ENCODE measurements around the gene C16orf89. TPM values are rescaled to one million over a fixed set of nuclear protein-coding genes. Genes with fewer than 3 reads are reported as not detected.

C16orf89 gene
- total RNA-seq, 1 donor from 2014 or later, result 4.6 TPM

DNA sequence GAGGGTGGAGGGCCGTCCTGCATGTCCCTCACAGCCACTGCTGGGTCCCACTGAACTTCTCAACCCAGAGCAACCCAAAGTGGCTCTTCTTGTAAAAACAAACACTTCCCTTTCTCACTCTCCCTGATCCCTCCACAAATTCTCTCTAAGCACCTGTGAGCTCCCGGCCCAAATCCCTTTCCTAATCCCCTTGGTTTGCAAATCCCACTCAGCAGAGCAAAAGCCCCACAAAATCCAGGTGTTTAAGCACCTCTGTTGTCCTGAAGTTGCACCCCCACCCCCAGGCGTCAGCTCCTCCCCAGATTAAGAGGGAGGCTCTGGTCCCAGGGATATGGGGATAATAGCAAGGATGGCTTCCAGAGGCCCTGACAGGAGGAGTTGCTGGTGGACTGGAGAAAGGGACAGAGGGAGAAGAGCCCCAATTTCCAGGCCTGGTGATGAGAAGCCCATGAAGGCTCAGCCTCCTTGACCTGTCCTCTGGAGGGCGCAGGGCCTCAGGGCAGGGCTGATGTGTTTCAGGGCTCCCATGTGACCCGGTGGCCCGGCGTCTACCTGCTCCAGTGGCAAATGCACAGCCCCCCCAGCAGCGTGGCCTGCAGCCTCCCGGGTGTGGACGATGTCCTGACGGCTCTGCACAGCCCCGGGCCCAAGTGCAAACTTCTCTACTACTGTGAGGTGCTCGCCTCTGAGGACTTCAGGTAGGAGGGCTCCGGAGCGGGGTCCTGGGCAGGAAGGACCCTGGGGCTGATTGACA, 55.0 kb downstream of the C16orf89 start:
- intact Hi-C loops (cut with DNase I), result no loop called here
- TF ChIP-seq, protein P1, sequence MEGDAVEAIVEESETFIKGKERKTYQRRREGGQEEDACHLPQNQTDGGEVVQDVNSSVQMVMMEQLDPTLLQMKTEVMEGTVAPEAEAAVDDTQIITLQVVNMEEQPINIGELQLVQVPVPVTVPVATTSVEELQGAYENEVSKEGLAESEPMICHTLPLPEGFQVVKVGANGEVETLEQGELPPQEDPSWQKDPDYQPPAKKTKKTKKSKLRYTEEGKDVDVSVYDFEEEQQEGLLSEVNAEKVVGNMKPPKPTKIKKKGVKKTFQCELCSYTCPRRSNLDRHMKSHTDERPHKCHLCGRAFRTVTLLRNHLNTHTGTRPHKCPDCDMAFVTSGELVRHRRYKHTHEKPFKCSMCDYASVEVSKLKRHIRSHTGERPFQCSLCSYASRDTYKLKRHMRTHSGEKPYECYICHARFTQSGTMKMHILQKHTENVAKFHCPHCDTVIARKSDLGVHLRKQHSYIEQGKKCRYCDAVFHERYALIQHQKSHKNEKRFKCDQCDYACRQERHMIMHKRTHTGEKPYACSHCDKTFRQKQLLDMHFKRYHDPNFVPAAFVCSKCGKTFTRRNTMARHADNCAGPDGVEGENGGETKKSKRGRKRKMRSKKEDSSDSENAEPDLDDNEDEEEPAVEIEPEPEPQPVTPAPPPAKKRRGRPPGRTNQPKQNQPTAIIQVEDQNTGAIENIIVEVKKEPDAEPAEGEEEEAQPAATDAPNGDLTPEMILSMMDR (IDR thresholded peaks at IDR 0.05), result no peak
- Histone ChIP-seq H3K4me1 (no peaks in the 10 kb centered on the region), H3K36me3 (no peaks in the 10 kb centered on the region), H3K4me3 (no peak overlapping the region), H3K27ac (no peak overlapping the region), H3K9me3 (no peaks in the 10 kb centered on the region), H3K27me3 (no peaks in the 10 kb centered on the region)
- DNase-seq (ENCODE audit: low spot score in 2 of 2), result no peak

DNA sequence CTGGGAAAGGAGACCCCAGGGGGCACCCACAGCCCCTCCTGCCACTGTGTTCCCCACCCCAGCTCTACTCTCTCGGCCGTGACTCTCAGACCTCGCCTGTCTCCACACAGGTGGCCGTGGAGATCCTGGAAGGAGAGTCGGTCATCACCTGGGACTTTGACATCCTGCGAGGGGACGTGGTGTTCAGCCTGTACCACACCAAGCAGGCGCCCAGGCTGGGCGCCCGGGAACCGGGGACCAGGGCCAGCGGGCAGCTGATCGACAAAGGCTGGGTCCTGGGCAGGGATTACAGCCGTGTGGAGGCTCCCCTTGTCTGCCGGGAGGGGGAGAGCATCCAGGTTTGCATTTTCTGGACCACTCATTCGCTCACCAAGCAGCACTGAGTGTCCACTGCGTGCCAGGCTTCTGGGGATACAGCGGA, 57.4 kb downstream of the C16orf89 start:
- H3K36me3 ChIP-seq, result no peaks in the 10 kb centered on the region
- DNase-seq (ENCODE audit: low spot score in 2 of 2), result no peak
- H3K27me3 ChIP-seq, result no peaks in the 10 kb centered on the region
- no peak overlapping the region for H3K27ac ChIP-seq
- intact Hi-C loops (cut with DNase I), result no loop called here
- H3K9me3 ChIP-seq, result no peaks in the 10 kb centered on the region
- TF ChIP-seq, protein P1 (IDR thresholded peaks at IDR 0.05), result no peak
- H3K4me1 ChIP-seq, result no peaks in the 10 kb centered on the region
- no peak overlapping the region for H3K4me3 ChIP-seq

DNA sequence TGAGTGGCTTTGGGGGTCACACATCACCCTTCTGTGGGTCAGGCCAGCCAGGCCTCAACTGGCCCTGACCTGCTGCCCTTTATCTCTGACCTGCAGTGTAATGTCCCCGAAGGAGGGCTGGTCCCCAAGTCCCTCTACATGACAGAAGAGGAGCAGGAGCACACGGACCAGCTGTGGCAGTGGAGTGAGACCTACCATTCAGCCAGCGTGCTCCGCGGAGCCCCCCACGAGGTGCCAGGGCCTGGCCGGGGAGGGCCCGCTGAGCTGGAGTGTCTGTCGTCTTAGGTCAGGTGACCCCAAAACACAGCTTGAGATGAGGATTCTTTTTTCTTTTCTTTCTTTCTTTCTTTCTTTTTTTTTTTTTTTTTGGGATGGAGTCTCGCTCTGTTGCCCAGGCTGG, 58.5 kb downstream of the C16orf89 start:
- intact Hi-C loops (cut with DNase I), result no loop called here
- Histone ChIP-seq H3K9me3 (no peaks in the 10 kb centered on the region), H3K4me3 (no peak overlapping the region), H3K27me3 (no peaks in the 10 kb centered on the region), H3K4me1 (no peaks in the 10 kb centered on the region), H3K36me3 (no peaks in the 10 kb centered on the region), H3K27ac (no peak overlapping the region)
- TF ChIP-seq, protein P1 (IDR thresholded peaks at IDR 0.05), result no peak
- DNase-seq (ENCODE audit: low spot score in 2 of 2), result no peak

DNA sequence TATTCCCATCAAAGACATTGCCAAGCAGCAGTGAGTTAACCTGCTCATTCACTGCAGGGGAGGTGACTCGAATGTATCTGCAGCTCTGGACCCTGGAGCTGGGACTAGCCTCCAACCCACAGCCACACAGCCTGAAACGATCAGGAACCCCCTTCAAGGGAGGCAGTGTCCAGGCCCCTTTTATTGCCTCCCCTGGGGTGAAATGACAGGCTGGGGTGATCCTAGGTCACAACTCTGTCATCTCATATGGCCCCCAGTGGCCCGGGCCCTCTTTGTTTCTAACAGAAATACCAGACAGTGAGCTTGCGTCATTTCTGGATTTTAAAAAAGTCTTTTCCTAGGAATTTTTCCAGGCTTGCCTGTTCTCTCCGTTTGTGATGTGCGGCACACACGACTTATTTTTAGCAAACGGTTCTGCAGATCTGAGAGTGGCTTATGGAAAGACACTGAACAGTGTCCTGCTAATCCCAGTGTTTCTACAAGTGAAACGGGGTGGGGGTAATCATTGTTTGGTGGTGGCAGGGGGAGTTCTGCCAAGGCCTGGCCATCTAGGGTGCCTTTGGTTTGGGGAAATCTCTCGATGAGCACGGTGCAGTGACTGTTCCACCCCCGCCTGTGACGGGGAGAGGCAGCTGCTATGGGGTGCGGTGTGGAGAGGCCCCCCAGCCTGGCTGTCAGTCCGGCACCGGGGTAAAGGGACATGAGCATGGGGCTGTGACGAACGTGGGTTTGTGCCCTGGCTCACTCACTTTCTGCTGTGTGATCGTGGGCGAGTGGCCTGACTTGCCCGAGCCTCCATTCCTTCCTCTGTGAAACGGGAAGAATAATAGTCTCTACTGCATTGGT, 59.2 kb downstream of the C16orf89 start:
- Histone ChIP-seq H3K27me3 (no peaks in the 10 kb centered on the region), H3K4me1 (no peaks in the 10 kb centered on the region), H3K9me3 (no peaks in the 10 kb centered on the region), H3K36me3 (no peaks in the 10 kb centered on the region), H3K4me3 (no peak overlapping the region), H3K27ac (no peak overlapping the region)
- intact Hi-C loops (cut with DNase I), result no loop called here
- TF ChIP-seq, protein P1 (IDR thresholded peaks at IDR 0.05), result no peak
- no peak for DNase-seq (ENCODE audit: low spot score in 2 of 2)

DNA sequence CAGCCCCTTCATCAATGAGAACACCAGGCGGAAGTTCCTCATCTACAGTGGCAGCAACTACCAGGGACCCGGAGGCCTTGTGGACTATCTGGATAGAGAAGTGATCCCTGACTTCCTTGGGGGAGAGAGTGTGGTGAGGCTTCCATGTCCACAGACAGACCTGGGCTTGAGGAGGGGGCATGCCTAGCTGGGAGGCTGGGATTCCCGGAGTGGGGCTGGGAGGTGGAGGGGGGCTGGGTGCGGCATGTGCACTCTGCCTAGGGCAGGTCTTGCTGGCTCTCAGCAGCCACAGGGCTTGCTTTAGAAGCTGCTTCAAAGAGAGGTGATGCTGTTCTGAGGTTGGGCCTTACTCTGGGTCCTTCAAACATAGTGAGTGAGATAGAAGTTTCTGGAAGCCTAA, 59.8 kb downstream of the C16orf89 start:
- Histone ChIP-seq H3K4me3 (no peak overlapping the region), H3K4me1 (no peaks in the 10 kb centered on the region), H3K36me3 (no peaks in the 10 kb centered on the region), H3K27me3 (no peaks in the 10 kb centered on the region), H3K27ac (no peak overlapping the region), H3K9me3 (no peaks in the 10 kb centered on the region)
- no peak for DNase-seq (ENCODE audit: low spot score in 2 of 2)
- TF ChIP-seq, protein P1 (IDR thresholded peaks at IDR 0.05), result no peak
- intact Hi-C loops (cut with DNase I), result no loop called here
